NB4 (cell line): ENCODE measurements around the gene SPATA16.
"Not testable (repeated sequence)": the region's sequence is repeated elsewhere in the genome, so short reads cannot be mapped to it uniquely, and the experiment has no call there.

Source experiments
- DNase-seq: peaks from one replicate; pipeline ENCODE4 v3.0.0; 2010; ENCODE audit warnings: low read depth
- H3K4me3 ChIP-seq: one replicate; pipeline ENCODE4 v1.5.1; 2011; ENCODE audit warnings: mild to moderate bottlenecking, low read depth, low read length, moderate library complexity
- MYC ChIP-seq: IDR thresholded peaks from 2 replicates; pipeline ENCODE4 v1.6.1; 2011; ENCODE audit warnings: low read depth, low read length
- POLR2A ChIP-seq: IDR thresholded peaks from 2 replicates; pipeline ENCODE4 v1.6.1; 2011; ENCODE audit warnings: mild to moderate bottlenecking; ENCODE audit not compliant: insufficient read length; ENCODE audit errors: extremely low read depth
- TF ChIP-seq, protein P1 (sequence below): IDR thresholded peaks from one replicate; pipeline ENCODE4 v1.5.1; 2012; ENCODE audit warnings: low read depth, low read length
- TF ChIP-seq, protein P2 (sequence below): IDR thresholded peaks from 2 replicates; pipeline ENCODE4 v1.6.1; 2011; ENCODE audit warnings: low read depth, low read length

Gene SPATA16

GRCh38 chr3:172973799-172974198 is 167.2 kb downstream of the SPATA16 start:
- DNase-seq, result no peak
- TF ChIP-seq, protein P1, sequence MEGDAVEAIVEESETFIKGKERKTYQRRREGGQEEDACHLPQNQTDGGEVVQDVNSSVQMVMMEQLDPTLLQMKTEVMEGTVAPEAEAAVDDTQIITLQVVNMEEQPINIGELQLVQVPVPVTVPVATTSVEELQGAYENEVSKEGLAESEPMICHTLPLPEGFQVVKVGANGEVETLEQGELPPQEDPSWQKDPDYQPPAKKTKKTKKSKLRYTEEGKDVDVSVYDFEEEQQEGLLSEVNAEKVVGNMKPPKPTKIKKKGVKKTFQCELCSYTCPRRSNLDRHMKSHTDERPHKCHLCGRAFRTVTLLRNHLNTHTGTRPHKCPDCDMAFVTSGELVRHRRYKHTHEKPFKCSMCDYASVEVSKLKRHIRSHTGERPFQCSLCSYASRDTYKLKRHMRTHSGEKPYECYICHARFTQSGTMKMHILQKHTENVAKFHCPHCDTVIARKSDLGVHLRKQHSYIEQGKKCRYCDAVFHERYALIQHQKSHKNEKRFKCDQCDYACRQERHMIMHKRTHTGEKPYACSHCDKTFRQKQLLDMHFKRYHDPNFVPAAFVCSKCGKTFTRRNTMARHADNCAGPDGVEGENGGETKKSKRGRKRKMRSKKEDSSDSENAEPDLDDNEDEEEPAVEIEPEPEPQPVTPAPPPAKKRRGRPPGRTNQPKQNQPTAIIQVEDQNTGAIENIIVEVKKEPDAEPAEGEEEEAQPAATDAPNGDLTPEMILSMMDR, result no peak
- TF ChIP-seq, protein P2, sequence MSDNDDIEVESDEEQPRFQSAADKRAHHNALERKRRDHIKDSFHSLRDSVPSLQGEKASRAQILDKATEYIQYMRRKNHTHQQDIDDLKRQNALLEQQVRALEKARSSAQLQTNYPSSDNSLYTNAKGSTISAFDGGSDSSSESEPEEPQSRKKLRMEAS, result no peak
- no peak overlapping the region for H3K4me3 ChIP-seq

GRCh38 chr3:172972717-172973116 is 168.3 kb downstream of the SPATA16 start:
- no peak overlapping the region for H3K4me3 ChIP-seq
- TF ChIP-seq, protein P2, result no peak
- TF ChIP-seq POLR2A (no peak), MYC (no peak)
- TF ChIP-seq, protein P1, result no peak
- DNase-seq, result no peak

GRCh38 chr3:172972067-172972466 is 169.0 kb downstream of the SPATA16 start:
- TF ChIP-seq, protein P2, result no peak
- TF ChIP-seq MYC (no peak), POLR2A (no peak)
- TF ChIP-seq, protein P1, result no peak
- H3K4me3 ChIP-seq, result no peak overlapping the region
- no peak for DNase-seq

- TF ChIP-seq, protein P1, result no peak
- TF ChIP-seq MYC, result no peak
- TF ChIP-seq, protein P2, result no peak
- no peak for TF ChIP-seq POLR2A
- H3K4me3 ChIP-seq, result no peak overlapping the region
- no peak for DNase-seq
Observed at GRCh38 chr3:172968646-172969045, 172.4 kb downstream of the SPATA16 start.

GRCh38 chr3:172965256-172965655 is 175.8 kb downstream of the SPATA16 start:
- no peak for TF ChIP-seq POLR2A
- TF ChIP-seq MYC, result no peak
- TF ChIP-seq, protein P1, result no peak
- TF ChIP-seq, protein P2, result no peak
- H3K4me3 ChIP-seq, result no peak overlapping the region
- no peak for DNase-seq

GRCh38 chr3:172960626-172961182 is 180.3 kb downstream of the SPATA16 start:
- DNase-seq, H3K4me3 ChIP-seq: not testable (repeated sequence)
